HG02588 (cell line): ENCODE measurements around the gene RPN2.

Source experiments
- ATAC-seq: cut with Tn5 transposase; IDR thresholded peaks from one replicate; pipeline ENCODE4 v1.9.1; 2021; ENCODE audit warnings: mild to moderate bottlenecking, moderate library complexity; ENCODE audit not compliant: unreplicated experiment

Gene RPN2

DNA sequence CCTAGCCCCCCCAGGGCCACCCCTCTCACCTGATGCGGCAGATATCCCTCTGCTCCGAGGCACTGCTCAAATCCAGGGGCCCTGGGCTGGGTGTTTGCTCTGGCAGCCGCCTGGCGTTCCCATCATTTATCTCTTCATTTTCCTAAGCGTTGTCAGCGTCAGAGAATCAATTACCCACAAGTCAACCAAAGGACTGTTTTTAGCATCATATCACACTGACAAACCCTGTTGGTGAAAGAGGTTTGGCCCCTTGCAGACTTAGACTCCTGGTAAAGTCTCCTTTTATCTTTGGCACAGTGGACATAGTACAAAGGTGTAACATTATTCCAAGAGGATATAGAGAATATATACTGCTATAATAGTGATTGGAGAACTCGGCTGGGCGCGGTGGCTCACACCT, 82.6 kb downstream of the RPN2 start, which contains the start of gene GHRH:
Gene GHRH (minus strand): TSS at position 101 of the 400 bp plus-strand sequence. CDS start 4,925 bp downstream, outside the sequence.
- no peak for ATAC-seq

DNA sequence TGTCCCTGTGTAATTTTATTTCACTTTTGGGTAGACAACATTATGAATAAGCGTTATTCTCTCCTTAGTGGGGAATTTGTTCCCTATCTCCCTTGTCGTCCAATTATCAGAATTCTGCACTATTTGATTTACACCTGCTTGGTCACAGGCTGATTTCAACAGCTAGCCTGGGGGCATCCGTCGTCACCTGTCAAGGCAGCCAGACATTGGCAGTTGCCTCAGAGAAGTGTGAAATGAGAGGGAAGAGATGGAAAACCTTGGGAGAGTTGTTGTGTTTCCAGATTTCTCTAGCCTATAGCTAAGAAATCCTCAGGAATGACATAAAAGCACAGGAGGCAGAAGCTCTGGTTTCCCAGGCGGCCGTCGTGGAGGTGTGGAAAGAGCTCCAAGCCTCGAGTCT, 83.4 kb downstream of the RPN2 start:
- ATAC-seq, result no peak

- no peak for ATAC-seq
Observed at GRCh38 chr20:37263686-37264085, 84.6 kb downstream of the RPN2 start.

DNA sequence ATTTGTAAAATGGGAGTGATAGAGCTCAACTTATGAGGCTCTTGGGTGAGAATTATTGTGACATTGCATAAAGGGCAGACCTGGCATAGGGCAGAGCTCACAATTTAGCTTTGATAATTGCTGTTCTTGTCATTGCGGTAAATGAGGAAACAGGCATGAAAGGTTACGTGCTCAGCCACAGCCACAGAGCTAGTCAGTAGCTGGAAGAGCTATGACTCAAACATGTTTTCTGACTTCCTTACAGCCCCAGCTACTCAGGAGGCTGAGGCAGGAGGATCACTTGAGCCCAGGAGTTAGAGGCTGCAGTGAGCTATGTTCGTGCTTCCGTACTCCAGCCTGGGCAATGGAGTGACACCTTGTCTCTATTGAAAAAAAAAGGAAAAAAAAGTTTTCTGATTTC, 86.0 kb downstream of the RPN2 start:
- no peak for ATAC-seq

DNA sequence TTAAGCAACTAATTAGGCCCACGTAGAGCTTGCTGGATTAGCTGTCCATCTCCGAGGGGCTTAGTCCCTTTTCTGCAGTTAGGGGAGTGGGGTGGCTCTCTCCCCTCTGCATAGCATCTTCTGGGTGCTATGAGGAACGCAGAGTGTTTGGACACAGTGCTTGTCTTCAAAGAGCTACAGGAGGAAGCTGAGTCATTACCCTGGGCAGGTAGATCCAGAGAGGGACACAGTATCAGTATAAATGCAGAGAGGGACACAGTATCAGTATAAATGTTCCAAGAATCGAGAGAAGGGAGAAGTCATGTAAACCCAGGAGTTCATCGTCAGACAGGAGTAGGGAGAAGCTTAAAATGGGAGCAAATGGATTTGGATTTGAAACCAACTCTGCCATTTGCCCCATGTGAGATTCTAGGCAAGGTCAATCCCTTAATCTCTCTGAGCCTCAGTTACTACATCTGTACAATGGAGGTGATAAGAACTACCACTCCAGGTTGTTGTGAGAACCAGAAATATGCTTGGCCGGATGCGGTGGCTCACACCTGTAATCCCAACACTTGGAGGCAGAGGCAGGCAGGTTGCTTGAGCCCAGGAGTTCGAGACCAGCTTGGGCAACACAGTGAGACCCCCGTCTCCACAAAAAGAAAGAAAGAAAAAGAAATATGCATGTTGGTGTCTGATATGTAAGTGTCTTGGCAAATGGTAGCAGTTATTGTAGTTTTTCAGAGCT, 88.0 kb downstream of the RPN2 start:
- ATAC-seq, result no peak

- ATAC-seq, result no peak
Observed at GRCh38 chr20:37267667-37268313, 88.7 kb downstream of the RPN2 start.

DNA sequence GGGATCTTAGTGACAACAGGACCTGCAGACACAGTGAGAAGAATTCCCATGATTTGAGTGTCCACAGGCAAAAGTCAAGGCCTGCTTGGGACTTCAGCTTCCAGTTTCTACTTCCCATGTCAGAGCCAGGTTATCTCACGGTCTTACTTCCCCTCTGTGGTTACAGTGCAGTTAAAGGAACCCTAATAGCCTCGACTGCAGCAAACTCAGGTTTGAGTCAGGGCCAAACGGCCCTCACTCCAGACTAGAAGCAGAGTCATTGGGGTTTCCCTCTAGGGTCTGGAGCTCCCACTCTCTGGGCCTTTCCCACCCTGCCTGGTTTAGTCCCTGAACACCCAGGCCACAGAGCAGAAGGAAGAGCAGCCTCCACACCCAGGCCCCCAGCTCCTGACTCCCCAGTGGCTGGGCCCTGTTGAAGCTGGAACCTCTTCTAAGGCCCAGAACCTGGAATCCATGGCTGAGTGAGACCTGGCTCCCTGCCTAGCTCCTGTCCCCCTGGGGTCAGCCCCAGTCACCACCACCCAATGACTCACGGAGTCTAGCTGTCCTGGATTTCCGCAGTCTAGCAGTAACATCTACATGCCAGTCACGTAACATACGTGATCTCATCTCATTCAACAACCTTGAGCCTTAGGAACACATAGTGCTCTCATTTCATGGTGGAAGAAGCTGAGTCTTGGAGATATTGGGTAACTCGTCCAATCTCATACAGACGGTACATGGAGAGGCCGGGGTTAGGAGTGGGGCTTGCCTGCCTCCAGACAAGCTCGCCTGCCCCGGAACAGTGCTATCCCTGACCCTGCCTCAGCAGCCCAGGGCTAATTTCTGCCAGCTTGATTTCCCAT, 91.7 kb downstream of the RPN2 start:
- no peak for ATAC-seq

DNA sequence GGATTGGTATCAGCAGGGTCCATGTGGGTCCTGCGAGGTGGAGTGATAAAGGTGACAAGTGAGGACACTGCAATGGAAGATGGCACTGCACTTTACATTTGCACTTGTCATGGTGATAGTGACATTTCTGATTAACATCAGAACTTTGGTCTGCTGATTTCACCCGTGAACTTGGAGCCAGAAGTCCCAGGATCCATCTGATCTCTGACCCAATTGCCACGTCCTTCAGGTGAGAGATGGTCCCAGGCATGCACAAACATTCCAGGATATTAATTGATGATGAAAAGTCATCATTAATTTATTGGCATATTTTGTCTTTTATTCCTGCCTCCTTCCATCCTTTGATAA, 92.3 kb downstream of the RPN2 start:
- no peak for ATAC-seq

DNA sequence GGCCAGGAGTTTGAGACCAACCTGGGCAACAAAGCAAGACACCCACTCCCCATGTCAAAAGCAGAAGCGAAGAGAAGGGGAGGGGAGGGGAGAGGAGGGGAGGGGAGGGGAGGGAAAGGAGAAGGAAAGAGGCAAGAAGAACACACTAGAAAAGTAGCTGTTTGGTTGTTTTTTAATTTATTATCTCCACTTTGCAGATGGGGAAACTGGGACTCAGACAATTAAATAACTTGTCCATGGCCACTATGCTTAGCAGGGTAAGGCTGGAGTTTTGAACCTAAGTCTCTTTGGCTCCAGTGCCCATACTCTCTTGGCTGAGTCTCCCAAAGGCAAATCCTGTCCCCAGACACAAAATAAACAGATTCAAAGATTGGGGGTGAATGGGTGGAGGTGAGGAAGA, 94.9 kb downstream of the RPN2 start:
- ATAC-seq, result no peak

GRCh38 chr20:37274851-37275524, 95.9 kb downstream of the RPN2 start:
- no peak for ATAC-seq

DNA sequence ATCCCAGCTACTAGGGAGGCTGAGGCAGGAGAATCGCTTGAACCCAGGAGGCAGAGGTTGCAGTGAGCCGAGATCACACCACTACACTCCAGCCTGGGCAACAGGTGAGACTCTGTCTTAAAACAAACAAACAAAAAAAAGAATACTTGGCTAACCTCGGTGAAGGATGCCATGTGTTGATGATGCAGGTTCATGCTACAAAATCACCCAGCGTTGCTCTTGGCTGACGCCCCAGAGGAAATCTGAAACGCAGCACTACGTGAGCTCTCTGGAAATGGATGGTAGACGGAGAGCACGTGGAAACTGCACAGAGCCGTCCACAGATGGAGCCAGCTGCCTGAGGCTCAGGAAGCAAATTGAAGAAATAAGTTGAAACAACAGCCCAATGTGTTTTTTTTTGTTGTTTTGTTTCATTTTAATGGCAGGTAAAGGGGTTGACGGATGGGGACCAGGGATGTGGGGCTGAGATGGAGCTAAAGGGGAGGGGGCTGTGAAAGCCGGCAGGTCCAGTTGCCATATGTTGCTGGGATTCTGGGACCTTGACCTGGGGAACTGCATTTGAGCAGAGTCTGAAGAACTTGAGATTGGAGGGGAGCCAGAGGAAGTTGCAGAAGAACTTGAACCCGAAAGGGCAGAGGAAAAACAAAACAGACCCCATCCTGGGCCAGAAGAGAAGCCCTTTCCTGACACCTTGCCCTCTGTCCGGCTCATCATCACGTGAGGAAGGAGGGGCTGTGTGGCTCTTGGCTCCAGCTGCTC, 97.5 kb downstream of the RPN2 start:
- no peak for ATAC-seq

DNA sequence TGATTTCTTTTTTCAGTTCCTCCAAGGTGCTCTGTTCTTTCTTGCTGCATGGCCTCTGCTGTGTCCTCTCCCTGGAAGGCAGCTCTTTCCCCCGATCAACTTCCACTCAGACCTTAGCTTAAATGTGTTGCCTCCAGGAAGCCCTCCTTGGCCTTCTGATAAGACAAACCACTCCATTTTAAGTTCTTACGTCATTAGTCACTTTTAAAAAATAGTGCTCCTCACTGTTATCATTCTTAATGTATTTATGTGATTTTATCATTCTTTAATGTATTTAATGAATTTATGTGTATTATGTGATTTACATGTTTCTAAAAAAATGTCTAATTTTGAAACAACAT, 98.1 kb downstream of the RPN2 start:
- no peak for ATAC-seq

- ATAC-seq, result no peak
Observed at GRCh38 chr20:37278966-37279590, 99.9 kb downstream of the RPN2 start.

DNA sequence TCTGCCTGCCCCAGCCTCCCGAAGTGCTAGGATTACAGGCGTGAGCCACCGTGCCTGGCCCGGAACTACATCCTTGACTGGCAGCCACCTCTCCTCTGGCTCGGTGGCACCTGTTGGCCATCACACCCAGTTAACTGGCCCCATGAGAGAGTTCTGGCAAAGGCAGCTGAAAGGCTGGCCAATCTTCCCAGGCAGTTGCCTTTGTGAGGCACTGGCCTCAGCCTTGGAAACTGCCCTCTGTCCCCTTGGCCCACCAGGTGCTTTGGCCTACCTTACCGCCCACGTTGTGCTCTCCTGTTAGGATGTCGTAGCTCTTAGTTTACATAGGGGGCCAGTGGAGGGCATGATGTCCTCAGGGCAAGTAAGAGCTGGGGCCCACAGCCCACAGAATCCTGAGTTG, 100.7 kb downstream of the RPN2 start:
- ATAC-seq, result no peak

GRCh38 chr20:37280403-37280802, 101.3 kb downstream of the RPN2 start:
- ATAC-seq, result no peak

DNA sequence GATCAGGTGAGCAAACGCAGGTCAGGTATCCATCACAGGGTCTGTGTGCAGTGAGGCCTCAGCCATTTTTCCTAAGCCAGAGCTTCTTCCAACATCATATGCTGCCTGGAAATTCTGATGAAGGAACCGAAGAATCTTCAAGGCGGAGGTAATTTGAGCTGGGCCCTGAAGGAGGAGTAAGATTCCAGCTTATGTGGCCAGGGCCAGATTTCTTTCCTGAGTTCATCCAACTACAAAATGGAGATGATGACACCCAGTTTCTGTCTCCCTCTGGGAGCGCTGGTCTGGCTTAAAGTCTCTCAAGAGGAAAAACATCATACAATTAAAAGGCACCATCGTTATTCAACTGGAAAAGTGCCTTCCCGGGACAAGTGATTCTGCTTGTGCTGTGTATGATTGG, 103.4 kb downstream of the RPN2 start:
- no peak for ATAC-seq

DNA sequence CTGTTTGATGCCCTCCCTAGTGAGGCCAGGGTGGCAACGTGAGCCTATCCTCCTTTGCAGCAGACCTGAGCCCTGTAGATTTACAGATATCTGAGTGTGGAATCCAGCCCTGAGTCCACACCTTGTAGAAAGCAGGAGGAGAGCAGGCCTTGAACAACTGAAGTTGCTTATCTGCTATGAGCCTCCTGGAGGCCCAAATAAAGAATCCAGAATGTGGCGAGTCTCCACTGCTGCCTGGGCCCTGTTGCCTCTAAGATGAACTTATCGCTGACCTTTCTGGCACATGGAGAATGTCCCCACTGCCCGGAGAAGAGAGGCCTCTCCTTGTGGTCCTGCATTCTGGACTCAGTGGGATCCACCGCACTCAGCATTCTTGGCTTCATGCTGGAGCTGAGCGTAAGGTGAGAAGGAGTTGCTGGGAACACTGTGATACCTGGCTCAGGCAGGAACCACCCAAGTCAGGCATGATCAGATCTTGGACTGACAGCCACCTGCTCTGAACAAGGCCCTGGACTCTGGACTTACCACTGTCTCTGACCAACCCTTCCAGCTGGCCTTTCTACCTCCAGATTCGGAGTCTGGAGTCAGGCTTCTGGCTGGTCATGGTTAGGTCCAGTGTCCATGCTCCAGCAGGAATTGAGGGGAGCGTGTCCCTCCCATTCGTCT, 104.5 kb downstream of the RPN2 start:
- ATAC-seq, result no peak

- ATAC-seq, result no peak
Observed at GRCh38 chr20:37284691-37285161, 105.6 kb downstream of the RPN2 start.

DNA sequence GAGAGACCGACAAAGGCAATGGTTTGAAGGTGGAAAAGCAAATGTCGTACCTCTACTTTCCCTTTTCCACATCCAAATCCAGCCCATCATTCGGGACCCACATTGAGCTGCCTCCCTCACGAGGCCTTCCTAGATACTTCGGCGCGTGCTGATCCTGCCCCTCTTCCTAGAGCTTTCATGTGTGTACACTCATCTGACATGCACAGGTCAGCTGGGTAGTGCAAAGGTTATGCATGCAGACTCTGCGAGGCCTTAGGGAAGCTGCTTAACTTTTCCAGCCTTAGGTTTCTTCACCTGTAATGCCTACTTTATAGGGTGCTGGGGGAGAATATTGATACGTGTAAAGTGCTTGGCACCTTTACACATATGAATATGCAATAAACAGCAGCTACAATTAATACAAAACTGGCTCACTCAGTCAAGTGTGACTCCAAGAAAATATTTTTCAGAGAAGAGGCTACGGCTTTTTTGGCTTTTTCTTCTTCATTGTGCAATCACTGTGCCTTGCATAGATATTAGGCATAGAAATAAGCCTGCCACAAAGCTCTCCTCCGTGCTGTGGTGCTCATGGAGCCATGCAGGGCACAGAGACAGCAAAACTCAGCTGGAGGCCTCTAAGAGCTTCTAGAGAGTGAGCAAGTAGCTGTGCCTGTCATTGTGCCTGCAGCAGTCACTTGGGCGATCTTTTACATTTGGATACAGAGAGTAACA, 106.7 kb downstream of the RPN2 start:
- no peak for ATAC-seq
